ENCODE measurements around the gene BOC. TPM values are rescaled to one million over a fixed set of nuclear protein-coding genes. Genes with fewer than 3 reads are reported as not detected.

The BOC gene
- total and polyA plus RNA-seq, 8 donors: 5.2 to 51.3 (median 23.7) TPM

- peaks cover 0 to 29% (median 22%) of the 10 kb centered on the region in 3 donors for H3K27me3 ChIP-seq
- peak in 1 of 2 donors; percentile 64 for DNase-seq
- TF ChIP-seq EP300 (IDR thresholded peaks at IDR 0.05): no peak
- no peak for TF ChIP-seq CTCF (IDR thresholded peaks at IDR 0.05)
- no peak for TF ChIP-seq POLR2A (IDR thresholded peaks at IDR 0.05)
- TF ChIP-seq POLR2AphosphoS5 (IDR thresholded peaks at IDR 0.05): no peak
- intact Hi-C loops (cut with DNase I; ENCODE audit: low total_unique reads): no loop called here
- 18 to 34% (median 24%) methylated on average over 22 of the region's 22 CpGs for WGBS, 5 donors
- peaks cover 0 to 46% (median 17%) of the 10 kb centered on the region in 4 donors for H3K4me1 ChIP-seq
- H3K36me3 ChIP-seq: no peaks in the 10 kb centered on the region
- peak overlapping the region; percentile 63 to 79 (median 77) for H3K4me3 ChIP-seq
- peak overlapping the region; percentile 3 to 92 (median 87) for H3K27ac ChIP-seq
- no peaks in the 10 kb centered on the region for H3K9me3 ChIP-seq
Observed at GRCh38 chr3:113210604-113211329, 590 bp upstream of the BOC start.

- WGBS, 5 donors: 0 to 4% (median 2%) methylated on average over 30 to 62 of the region's 62 CpGs
- Histone ChIP-seq H3K4me3 (peak overlapping the region; percentile 63 to 79 (median 77)), H3K4me1 (peaks cover 0 to 60% (median 22%) of the 10 kb centered on the region in 4 donors), H3K36me3 (peaks cover 0 to 6% (median 0%) of the 10 kb centered on the region in 4 donors), H3K27me3 (peaks cover 0 to 29% (median 22%) of the 10 kb centered on the region in 3 donors), H3K27ac (peak overlapping the region; percentile 84 to 92 (median 87)), H3K9me3 (no peaks in the 10 kb centered on the region)
- intact Hi-C loops (cut with DNase I; ENCODE audit: low total_unique reads): no loop called here
- no peak for TF ChIP-seq POLR2A (IDR thresholded peaks at IDR 0.05)
- TF ChIP-seq CTCF (IDR thresholded peaks at IDR 0.05): no peak
- no peak for TF ChIP-seq POLR2AphosphoS5 (IDR thresholded peaks at IDR 0.05)
- TF ChIP-seq EP300 (IDR thresholded peaks at IDR 0.05): no peak
- DNase-seq: peak in 1 of 2 donors; percentile 62
Observed at GRCh38 chr3:113212150-113212843, 940 bp downstream of the BOC start.

GRCh38 chr3:113212844-113213375 lies 1.6 kb downstream of the BOC start:
- Histone ChIP-seq H3K27me3 (peaks cover 0 to 29% (median 22%) of the 10 kb centered on the region in 3 donors), H3K4me1 (peaks cover 0 to 66% (median 22%) of the 10 kb centered on the region in 4 donors), H3K9me3 (no peaks in the 10 kb centered on the region), H3K36me3 (peaks cover 0 to 8% (median under 1%) of the 10 kb centered on the region in 4 donors), H3K27ac (peak overlapping the region in 4 of 5 donors; percentile 86 to 92 (median 89)), H3K4me3 (peak overlapping the region; percentile 63 to 79 (median 77))
- no peak for TF ChIP-seq POLR2A (IDR thresholded peaks at IDR 0.05)
- TF ChIP-seq POLR2AphosphoS5 (IDR thresholded peaks at IDR 0.05): no peak
- no peak for TF ChIP-seq CTCF (IDR thresholded peaks at IDR 0.05)
- no peak for TF ChIP-seq EP300 (IDR thresholded peaks at IDR 0.05)
- DNase-seq: no peak
- intact Hi-C loops (cut with DNase I; ENCODE audit: low total_unique reads): no loop called here
- 29 to 34% (median 29%) methylated on average over 5 of the region's 5 CpGs for WGBS, 5 donors

- Histone ChIP-seq H3K9me3 (no peaks in the 10 kb centered on the region), H3K27me3 (peaks cover 0 to 29% (median 22%) of the 10 kb centered on the region in 3 donors), H3K4me1 (peaks cover 0 to 76% (median 22%) of the 10 kb centered on the region in 4 donors), H3K27ac (peak overlapping the region in 4 of 5 donors; percentile 86 to 92 (median 89)), H3K4me3 (peak overlapping the region; percentile 63 to 79 (median 77)), H3K36me3 (peaks cover 0 to 19% (median 9%) of the 10 kb centered on the region in 4 donors)
- WGBS, 5 donors: 69 to 91% (median 84%) methylated on average over 7 of the region's 7 CpGs
- no peak for DNase-seq
- intact Hi-C loops (cut with DNase I; ENCODE audit: low total_unique reads): no loop called here
- TF ChIP-seq POLR2AphosphoS5 (IDR thresholded peaks at IDR 0.05) (no peak), EP300 (IDR thresholded peaks at IDR 0.05) (no peak), CTCF (IDR thresholded peaks at IDR 0.05) (no peak), POLR2A (IDR thresholded peaks at IDR 0.05) (no peak)
Observed at GRCh38 chr3:113213896-113214587, 2.7 kb downstream of the BOC start.
